Adipocyte (in vitro differentiated cells): ENCODE results near the gene COL11A2.

Experiments
- DNase-seq: peaks from one replicate; pipeline ENCODE4 v3.0.0-alpha.2; 2015; ENCODE audit warnings: low read depth
- H3K27me3 ChIP-seq: replicated peaks from 2 replicates; pipeline ENCODE4 v1.7.0; 2013; ENCODE audit warnings: mild to moderate bottlenecking, low read length, moderate library complexity; ENCODE audit not compliant: control insufficient read depth, insufficient read depth
- H3K36me3 ChIP-seq: 2 replicates; pipeline ENCODE4 v1.7.0; 2013; ENCODE audit warnings: low read length, mild to moderate bottlenecking, moderate library complexity; ENCODE audit not compliant: control insufficient read depth, insufficient read depth, severe bottlenecking
- H3K4me1 ChIP-seq: 2 replicates; pipeline ENCODE4 v1.7.0; 2013; ENCODE audit warnings: mild to moderate bottlenecking, low read length, moderate library complexity; ENCODE audit not compliant: control insufficient read depth, insufficient read depth
- H3K4me3 ChIP-seq: 2 replicates; pipeline ENCODE4 v1.7.0; 2013; ENCODE audit warnings: mild to moderate bottlenecking, low read length, moderate library complexity
- H3K9ac ChIP-seq: 2 replicates; pipeline ENCODE4 v1.7.0; 2013; ENCODE audit warnings: mild to moderate bottlenecking, low read length, moderate library complexity
- H3K9me3 ChIP-seq: 2 replicates; pipeline ENCODE4 v1.7.0; 2013; ENCODE audit warnings: mild to moderate bottlenecking, low read length, moderate library complexity; ENCODE audit not compliant: control insufficient read depth

Gene COL11A2

GRCh38 chr6:33189164-33189563 lies 3.1 kb downstream of the COL11A2 start:
- H3K27me3 ChIP-seq: peaks cover 33% of the 10 kb centered on the region

DNA sequence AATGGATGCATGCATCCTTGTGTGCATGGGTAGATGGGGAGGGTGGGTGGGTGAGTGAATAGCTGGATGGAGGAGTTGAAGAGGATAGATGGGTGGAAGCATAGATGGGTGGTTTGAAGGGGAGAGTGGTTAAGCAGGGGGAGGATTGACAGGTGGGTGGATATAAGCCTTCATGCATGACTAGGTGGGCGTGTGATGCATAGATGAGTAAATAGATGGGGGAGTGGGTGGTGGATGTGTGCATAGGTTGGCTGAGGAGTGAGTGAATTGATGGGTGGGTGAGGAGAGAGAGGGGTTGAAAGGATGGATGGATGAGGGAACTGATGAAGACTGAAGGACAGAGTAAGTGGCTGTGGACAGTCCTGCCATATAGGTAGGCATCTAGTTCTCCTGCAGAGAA lies 4.5 kb downstream of the COL11A2 start:
- DNase-seq: no peak
- H3K27me3 ChIP-seq: peaks cover 33% of the 10 kb centered on the region
- H3K9me3 ChIP-seq: no peaks in the 10 kb centered on the region
- no peak overlapping the region for H3K9ac ChIP-seq
- no peak overlapping the region for H3K4me3 ChIP-seq
- H3K4me1 ChIP-seq: no peaks in the 10 kb centered on the region
- H3K36me3 ChIP-seq: no peaks in the 10 kb centered on the region

More at GRCh38 chr6:33189164-33189563, 3.1 kb downstream of the COL11A2 start:
- DNase-seq: no peak
- H3K4me1 ChIP-seq: no peaks in the 10 kb centered on the region
- H3K9me3 ChIP-seq: no peaks in the 10 kb centered on the region
- no peak overlapping the region for H3K9ac ChIP-seq
- peaks cover 5% of the 10 kb centered on the region for H3K36me3 ChIP-seq
- H3K4me3 ChIP-seq: no peak overlapping the region

DNA sequence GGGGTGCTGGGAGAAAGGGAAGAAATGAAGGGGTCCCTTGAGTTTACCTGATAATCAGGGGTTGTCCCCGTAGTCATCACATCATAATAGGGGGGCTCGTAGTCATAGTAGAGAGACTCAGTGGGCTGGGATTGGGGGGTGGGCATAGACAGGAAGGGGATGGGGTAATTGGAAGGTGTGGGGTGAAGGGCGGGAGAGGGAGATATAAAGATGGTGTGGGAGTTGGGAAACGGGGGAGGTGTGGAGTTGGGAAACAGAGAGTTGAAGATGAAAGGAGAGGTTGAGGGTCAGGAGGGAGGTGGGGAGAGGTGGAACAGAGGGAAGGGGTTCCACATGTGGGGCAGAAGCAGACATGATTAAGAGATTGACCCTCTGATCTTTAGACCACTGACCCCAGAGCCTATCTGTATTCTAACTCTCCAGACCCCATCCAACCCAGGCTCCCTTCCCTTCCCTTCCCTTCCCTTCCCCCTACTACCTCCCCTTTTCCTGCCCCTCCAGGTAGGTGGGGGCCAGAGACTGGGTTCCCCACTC lies 6.5 kb downstream of the COL11A2 start:
- Histone ChIP-seq H3K9me3 (no peaks in the 10 kb centered on the region), H3K27me3 (peaks cover 19% of the 10 kb centered on the region), H3K36me3 (no peaks in the 10 kb centered on the region), H3K4me3 (no peak overlapping the region), H3K9ac (no peak overlapping the region), H3K4me1 (no peaks in the 10 kb centered on the region)
- no peak for DNase-seq

- Histone ChIP-seq H3K4me3 (no peak overlapping the region), H3K9ac (no peak overlapping the region), H3K9me3 (no peaks in the 10 kb centered on the region), H3K27me3 (peaks cover 18% of the 10 kb centered on the region), H3K36me3 (no peaks in the 10 kb centered on the region), H3K4me1 (no peaks in the 10 kb centered on the region)
- no peak for DNase-seq
These were observed 7.1 kb downstream of the COL11A2 start for GRCh38 chr6:33185190-33185589.

GRCh38 chr6:33183071-33183683 lies 9.1 kb downstream of the COL11A2 start:
- Histone ChIP-seq H3K4me3 (no peak overlapping the region), H3K9ac (no peak overlapping the region), H3K9me3 (no peaks in the 10 kb centered on the region), H3K27me3 (peaks cover 5% of the 10 kb centered on the region), H3K4me1 (no peaks in the 10 kb centered on the region), H3K36me3 (no peaks in the 10 kb centered on the region)
- DNase-seq: no peak

GRCh38 chr6:33181141-33181540 lies 11.1 kb downstream of the COL11A2 start:
- DNase-seq: no peak
- Histone ChIP-seq H3K36me3 (no peaks in the 10 kb centered on the region), H3K27me3 (peaks cover 14% of the 10 kb centered on the region), H3K9ac (no peak overlapping the region), H3K4me1 (no peaks in the 10 kb centered on the region), H3K9me3 (no peaks in the 10 kb centered on the region), H3K4me3 (no peak overlapping the region)

GRCh38 chr6:33178755-33179475 lies 13.4 kb downstream of the COL11A2 start:
- Histone ChIP-seq H3K4me1 (no peaks in the 10 kb centered on the region), H3K9ac (no peak overlapping the region), H3K27me3 (peaks cover 13% of the 10 kb centered on the region), H3K36me3 (no peaks in the 10 kb centered on the region), H3K4me3 (no peak overlapping the region), H3K9me3 (no peaks in the 10 kb centered on the region)
- DNase-seq: no peak

- no peak overlapping the region for H3K9ac ChIP-seq
- no peak overlapping the region for H3K4me3 ChIP-seq
- peaks cover 18% of the 10 kb centered on the region for H3K27me3 ChIP-seq
- no peaks in the 10 kb centered on the region for H3K4me1 ChIP-seq
- peak; percentile 60 for DNase-seq
- no peaks in the 10 kb centered on the region for H3K36me3 ChIP-seq
- H3K9me3 ChIP-seq: no peaks in the 10 kb centered on the region
These were observed 14.5 kb downstream of the COL11A2 start for GRCh38 chr6:33177552-33178446.

DNA sequence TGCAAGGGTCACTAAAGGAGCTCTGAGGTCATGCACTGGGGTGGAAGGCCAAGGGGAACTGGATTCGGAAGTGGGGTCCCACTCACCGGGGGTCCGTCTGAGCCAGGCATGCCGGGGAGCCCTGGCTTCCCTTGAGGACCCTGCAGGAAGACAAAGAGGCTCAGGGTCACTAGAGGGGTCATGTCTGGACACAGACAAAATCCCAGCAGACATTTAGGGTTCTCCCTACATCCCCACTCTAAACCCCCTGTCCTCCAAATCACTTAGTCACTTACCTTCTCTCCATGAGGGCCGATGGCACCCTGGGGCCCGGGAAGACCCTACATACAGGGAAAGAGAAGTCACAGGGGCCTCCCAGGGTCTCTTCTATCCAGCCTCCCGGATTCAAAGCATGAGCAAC lies 15.4 kb downstream of the COL11A2 start:
- Histone ChIP-seq H3K4me3 (no peak overlapping the region), H3K27me3 (peaks cover 18% of the 10 kb centered on the region), H3K9me3 (no peaks in the 10 kb centered on the region), H3K9ac (no peak overlapping the region), H3K4me1 (no peaks in the 10 kb centered on the region), H3K36me3 (no peaks in the 10 kb centered on the region)
- no peak for DNase-seq

- Histone ChIP-seq H3K4me1 (no peaks in the 10 kb centered on the region), H3K9me3 (no peaks in the 10 kb centered on the region), H3K4me3 (no peak overlapping the region), H3K9ac (no peak overlapping the region), H3K36me3 (no peaks in the 10 kb centered on the region), H3K27me3 (peaks cover 18% of the 10 kb centered on the region)
- DNase-seq: no peak
These were observed 16.7 kb downstream of the COL11A2 start for GRCh38 chr6:33175436-33176069.

- Histone ChIP-seq H3K4me1 (no peaks in the 10 kb centered on the region), H3K36me3 (no peaks in the 10 kb centered on the region), H3K4me3 (no peak overlapping the region), H3K27me3 (peaks cover 18% of the 10 kb centered on the region), H3K9me3 (no peaks in the 10 kb centered on the region), H3K9ac (no peak overlapping the region)
- DNase-seq: no peak
These were observed 17.5 kb downstream of the COL11A2 start for GRCh38 chr6:33174784-33175183.
